Gastrocnemius medialis (tissue), 4 donors: ENCODE data around the gene NR1D2. TPM values are rescaled to one million over a fixed set of nuclear protein-coding genes. Genes with fewer than 3 reads are reported as not detected.

Source experiments
- ATAC-seq, 2 donors: fragments of 150-250 bp; one replicate each; pipeline ENCODE4 v1.9.1; 2016
- DNase-seq, 2 donors: peaks; one replicate each; pipeline ENCODE4 v3.0.0-alpha.2; 2019
- H3K27ac ChIP-seq, 4 donors: fragments of 200-600 bp; sonication (generic); 1 replicate in 1 of 4; 2 replicates in 3 of 4; pipeline ENCODE4 v1.5.1; 2016 to 2018; ENCODE audit warnings: mild to moderate bottlenecking in 2 of 4, moderate library complexity in 1 of 4
- H3K27me3 ChIP-seq, 3 donors: fragments of 200-600 bp; sonication (generic) in 2 of 3; 1 replicate in 1 of 3; 2 replicates in 2 of 3; pipeline versions ENCODE4 v1.5.1 to v1.6.0; 2016 to 2019; ENCODE audit warnings: mild to moderate bottlenecking in 1 of 3, moderate library complexity in 1 of 3
- H3K36me3 ChIP-seq, 2 donors: fragments of 200-600 bp; sonication (generic) in 1 of 2; one replicate each; pipeline ENCODE4 v1.5.1; 2017 to 2018
- H3K4me1 ChIP-seq, 2 donors: fragments of 200-600 bp; sonication (generic) in 1 of 2; one replicate each; pipeline ENCODE4 v1.5.1; 2016 to 2017; ENCODE audit warnings: mild to moderate bottlenecking in 2 of 2
- H3K4me3 ChIP-seq, 4 donors: fragments of 200-600 bp; sonication (generic) in 3 of 4; 1 replicate in 1 of 4; 2 replicates in 3 of 4; pipeline ENCODE4 v1.5.1; 2016 to 2019; ENCODE audit warnings: mild to moderate bottlenecking in 2 of 4
- H3K9me3 ChIP-seq, 3 donors: fragments of 200-600 bp; sonication (generic) in 2 of 3; 1 replicate in 1 of 3; 2 replicates in 2 of 3; pipeline ENCODE4 v1.5.1; 2016 to 2019
- POLR2A ChIP-seq, 2 donors: fragments of 450-650 bp; IDR thresholded peaks; one replicate each; pipeline ENCODE4 v1.6.1; 2017; ENCODE audit warnings: antibody characterized with exemption in 2 of 2, mild to moderate bottlenecking in 2 of 2, moderate library complexity in 2 of 2
- in situ Hi-C, 4 donors: fragments of 200-750 bp; cut with MboI; loops; one replicate each; pipeline versions ENCODE4 v1.15.0 to v1.8.0; 2017; ENCODE audit warnings: low sequenced_read_pairs in 4 of 4
- intact Hi-C: fragments of 100-400 bp; cut with DNase I; formaldehyde crosslinking; loops from one replicate; pipeline ENCODE4 v1.15.1; 2023; ENCODE audit warnings: low total_unique reads
- total RNA-seq, 4 donors: library from RNA; depleted of rRNA; stranded (reverse); fragments of >200 nt; gene quantifications; one replicate each; pipeline versions ENCODE4 v1.1.0 to v1.2.3, GENCODE V29; 2016
- TF ChIP-seq, protein P1 (sequence below), 5 experiments: fragments of 450-650 bp in 3 of 5; fragments of 200-600 bp in 2 of 5; sonication (generic) in 2 of 5; IDR thresholded peaks in 4 of 5; conservative IDR thresholded peaks in 1 of 5; 1 replicate in 4 of 5; 2 replicates in 1 of 5; pipeline ENCODE4 v1.5.1; 2016 to 2019; ENCODE audit warnings: antibody characterized with exemption in 5 of 5, mild to moderate bottlenecking in 3 of 5, moderate library complexity in 3 of 5

Gene NR1D2
- total RNA-seq, 4 donors from 2014 or later: 27.1 to 62.7 (median 51.2) TPM

DNA sequence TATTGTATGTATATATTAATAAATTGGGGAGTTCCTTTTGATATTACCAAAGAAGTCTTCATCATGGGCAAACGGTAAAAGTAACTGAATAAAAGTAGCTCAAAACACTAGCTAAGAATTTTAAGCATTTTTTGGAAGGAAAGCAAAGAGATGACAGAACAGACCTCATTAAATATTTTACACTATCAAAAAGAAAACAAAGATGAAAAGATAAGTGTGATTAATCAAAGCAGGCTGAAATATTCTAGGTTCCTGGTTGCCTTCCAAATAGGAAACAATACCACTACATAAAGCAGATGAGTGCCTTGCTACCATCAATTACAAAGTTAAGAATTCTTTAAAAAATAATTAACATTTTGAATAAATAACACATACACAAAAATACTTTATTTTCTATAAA is 31.9 kb upstream of the NR1D2 start:
- peaks cover 22 to 26% of the 10 kb centered on the region in 2 donors for H3K4me1 ChIP-seq
- H3K36me3 ChIP-seq: peaks cover 0 to 14% of the 10 kb centered on the region in 2 donors
- no peak for DNase-seq
- TF ChIP-seq, protein P1, sequence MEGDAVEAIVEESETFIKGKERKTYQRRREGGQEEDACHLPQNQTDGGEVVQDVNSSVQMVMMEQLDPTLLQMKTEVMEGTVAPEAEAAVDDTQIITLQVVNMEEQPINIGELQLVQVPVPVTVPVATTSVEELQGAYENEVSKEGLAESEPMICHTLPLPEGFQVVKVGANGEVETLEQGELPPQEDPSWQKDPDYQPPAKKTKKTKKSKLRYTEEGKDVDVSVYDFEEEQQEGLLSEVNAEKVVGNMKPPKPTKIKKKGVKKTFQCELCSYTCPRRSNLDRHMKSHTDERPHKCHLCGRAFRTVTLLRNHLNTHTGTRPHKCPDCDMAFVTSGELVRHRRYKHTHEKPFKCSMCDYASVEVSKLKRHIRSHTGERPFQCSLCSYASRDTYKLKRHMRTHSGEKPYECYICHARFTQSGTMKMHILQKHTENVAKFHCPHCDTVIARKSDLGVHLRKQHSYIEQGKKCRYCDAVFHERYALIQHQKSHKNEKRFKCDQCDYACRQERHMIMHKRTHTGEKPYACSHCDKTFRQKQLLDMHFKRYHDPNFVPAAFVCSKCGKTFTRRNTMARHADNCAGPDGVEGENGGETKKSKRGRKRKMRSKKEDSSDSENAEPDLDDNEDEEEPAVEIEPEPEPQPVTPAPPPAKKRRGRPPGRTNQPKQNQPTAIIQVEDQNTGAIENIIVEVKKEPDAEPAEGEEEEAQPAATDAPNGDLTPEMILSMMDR (IDR thresholded peaks at IDR 0.05 in 4 of 5, conservative IDR thresholded peaks at IDR 0.05 in 1 of 5): no peak
- TF ChIP-seq POLR2A (IDR thresholded peaks at IDR 0.05): no peak
- in situ Hi-C loops: no loop called here
- intact Hi-C loops: no loop called here
- H3K4me3 ChIP-seq: no peak overlapping the region
- no peak overlapping the region for H3K27ac ChIP-seq
- ATAC-seq: no peak
- H3K9me3 ChIP-seq: no peaks in the 10 kb centered on the region
- H3K27me3 ChIP-seq: no peaks in the 10 kb centered on the region

DNA sequence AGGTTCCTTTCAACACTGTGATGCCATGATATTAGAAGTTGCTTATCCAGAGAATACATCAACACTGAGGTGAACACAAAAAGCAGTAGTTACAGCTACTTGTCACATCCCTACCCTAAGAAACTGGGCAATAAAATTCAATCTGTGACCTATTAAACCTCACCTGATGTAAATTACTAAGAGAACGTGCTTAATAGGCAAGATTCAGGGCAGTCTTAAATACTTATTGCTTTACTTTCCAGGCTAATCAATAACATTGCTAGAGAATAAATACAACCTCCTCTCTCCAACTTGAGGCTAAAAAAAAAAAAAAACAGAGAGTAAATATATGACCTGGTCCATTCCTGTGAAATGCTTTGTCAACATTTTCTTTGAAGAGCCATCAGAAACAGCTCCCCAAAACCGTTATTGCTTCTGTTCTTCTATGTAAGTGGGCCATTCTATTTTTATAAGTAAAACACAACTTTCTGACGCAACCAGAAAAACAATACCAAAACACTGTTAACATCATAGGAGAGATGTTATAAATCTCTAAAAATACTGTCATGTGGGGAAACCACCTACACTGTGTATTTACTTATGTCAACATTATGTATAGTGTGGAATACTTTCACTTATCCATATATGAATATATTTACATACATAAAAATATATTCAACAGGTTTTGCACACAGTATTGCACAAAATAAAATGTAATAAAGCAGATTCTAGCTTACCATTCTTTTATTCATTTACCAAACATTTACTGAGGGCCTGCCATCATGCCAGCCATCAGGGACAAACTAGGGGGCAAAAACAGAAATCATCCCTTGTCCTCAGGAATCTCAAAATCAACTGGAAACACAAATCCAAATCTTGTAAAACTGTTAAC is 31.0 kb upstream of the NR1D2 start:
- intact Hi-C loops: no loop called here
- TF ChIP-seq, protein P1 (IDR thresholded peaks at IDR 0.05 in 4 of 5, conservative IDR thresholded peaks at IDR 0.05 in 1 of 5): no peak
- TF ChIP-seq POLR2A (IDR thresholded peaks at IDR 0.05): no peak
- H3K27me3 ChIP-seq: no peaks in the 10 kb centered on the region
- H3K4me1 ChIP-seq: peaks cover 30 to 35% of the 10 kb centered on the region in 2 donors
- H3K27ac ChIP-seq: no peak overlapping the region
- peaks cover 0 to 18% of the 10 kb centered on the region in 2 donors for H3K36me3 ChIP-seq
- no peak overlapping the region for H3K4me3 ChIP-seq
- H3K9me3 ChIP-seq: no peaks in the 10 kb centered on the region
- ATAC-seq (no peak), DNase-seq (no peak)
- in situ Hi-C loops: no loop called here

DNA sequence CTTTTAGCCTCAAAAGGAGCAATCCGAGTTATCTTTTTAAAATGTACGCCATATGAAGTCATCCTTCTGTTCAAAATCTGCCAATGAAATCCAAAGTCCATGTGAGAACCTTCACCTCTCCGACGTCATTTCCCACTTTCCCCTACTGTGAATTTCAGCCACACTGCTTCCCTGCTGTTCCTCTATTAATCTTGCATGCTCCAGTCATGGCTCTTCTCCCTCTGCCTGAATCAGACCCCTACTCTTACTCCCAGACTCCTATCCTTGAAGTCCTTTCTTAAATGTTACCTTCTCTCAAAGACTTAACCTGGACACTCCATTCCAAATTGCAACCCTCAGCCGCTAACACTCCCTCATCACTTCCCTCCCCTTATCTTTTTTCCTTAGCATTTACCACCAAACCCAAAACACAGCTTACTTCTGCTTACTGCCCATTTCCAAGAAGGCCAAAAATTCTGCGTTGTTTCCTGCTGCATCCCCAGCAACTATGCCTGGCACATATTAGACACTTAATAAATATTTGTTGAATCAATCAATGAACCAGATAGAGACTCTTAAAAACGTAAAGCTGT is 29.5 kb upstream of the NR1D2 start:
- peaks cover 0 to 24% of the 10 kb centered on the region in 2 donors for H3K36me3 ChIP-seq
- peak overlapping the region; percentile 91 to 96 (median 92) for H3K27ac ChIP-seq
- no peaks in the 10 kb centered on the region for H3K27me3 ChIP-seq
- DNase-seq: no peak
- TF ChIP-seq POLR2A (IDR thresholded peaks at IDR 0.05): no peak
- TF ChIP-seq, protein P1 (IDR thresholded peaks at IDR 0.05 in 4 of 5, conservative IDR thresholded peaks at IDR 0.05 in 1 of 5): no peak
- H3K4me3 ChIP-seq: peak overlapping the region; percentile 83 to 96 (median 93)
- peaks cover 30 to 37% of the 10 kb centered on the region in 2 donors for H3K4me1 ChIP-seq
- ATAC-seq: no peak
- intact Hi-C loops (loop anchor here (2.0 kb wide), 1 partner anchor 27 kb away; no protein-coding TSS in a partner anchor), in situ Hi-C loops (no loop called here)
- no peaks in the 10 kb centered on the region for H3K9me3 ChIP-seq

DNA sequence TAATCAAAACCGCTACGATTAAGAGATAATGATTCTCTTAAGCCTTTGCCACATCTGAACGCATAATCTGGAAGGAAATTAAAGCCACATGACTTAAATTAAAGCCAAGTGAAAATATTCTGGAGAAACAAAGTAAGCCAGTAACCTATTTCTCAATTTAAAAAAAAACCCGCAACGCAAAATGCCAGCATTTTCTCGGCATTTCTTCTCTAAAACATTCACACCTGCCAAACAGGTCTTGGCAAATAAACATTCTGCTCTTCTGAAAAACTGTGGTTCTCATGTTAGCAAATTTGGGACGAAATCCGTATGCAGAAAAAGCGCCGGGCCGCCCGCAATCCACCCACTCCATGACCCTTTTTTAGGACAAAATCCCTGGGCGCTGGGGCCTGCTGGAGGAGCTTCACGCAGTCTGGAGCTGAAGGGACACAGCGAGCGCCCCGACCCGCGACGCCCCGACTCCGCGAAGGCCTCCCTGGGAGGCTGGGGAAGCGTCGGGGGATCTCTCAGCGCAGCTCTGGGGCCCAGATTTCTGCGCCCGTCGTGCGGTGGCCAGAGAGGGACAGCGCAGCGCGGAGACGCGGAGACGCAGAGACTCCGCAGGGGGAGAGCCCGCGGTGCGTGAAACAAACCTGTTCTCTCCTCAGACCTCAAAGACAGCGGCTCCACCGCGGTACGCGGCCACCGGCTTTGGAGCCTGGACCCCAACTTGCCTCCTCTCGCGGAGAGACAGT is 28.8 kb upstream of the NR1D2 start:
- Histone ChIP-seq H3K27me3 (no peaks in the 10 kb centered on the region), H3K4me3 (peak overlapping the region; percentile 83 to 96 (median 93)), H3K9me3 (no peaks in the 10 kb centered on the region), H3K27ac (peak overlapping the region; percentile 91 to 96 (median 92)), H3K36me3 (peaks cover 0 to 23% of the 10 kb centered on the region in 2 donors), H3K4me1 (peaks cover 30 to 37% of the 10 kb centered on the region in 2 donors)
- in situ Hi-C loops (no loop called here), intact Hi-C loops (loop anchor here (2.0 kb wide), 1 partner anchor 28 kb away; no protein-coding TSS in a partner anchor)
- TF ChIP-seq, protein P1 (IDR thresholded peaks at IDR 0.05 in 4 of 5, conservative IDR thresholded peaks at IDR 0.05 in 1 of 5): no peak
- TF ChIP-seq POLR2A (IDR thresholded peaks at IDR 0.05): no peak
- DNase-seq: no peak
- ATAC-seq: peak; percentile 63 to 65
